ENCODE results near the gene CYS1. TPM values are rescaled to one million over a fixed set of nuclear protein-coding genes. Genes with fewer than 3 reads are reported as not detected.

Gene CYS1
- total RNA-seq, 1 experiment from 2014 or later = 3.7 TPM

GRCh38 chr2:10059016-10059351 lies 21.2 kb downstream of the CYS1 start:
- Histone ChIP-seq H3K36me3 (ENCODE audit: control insufficient read depth in 1 of 2, insufficient read depth in 2 of 2, low read length in 2 of 2) (no peaks in the 10 kb centered on the region), H3K9me2 (ENCODE audit: insufficient read depth) (no peaks in the 10 kb centered on the region), H4K20me1 (ENCODE audit: insufficient read depth) (no peaks in the 10 kb centered on the region), H3K79me2 (ENCODE audit: insufficient read depth, low read length) (no peaks in the 10 kb centered on the region), H3K9ac (ENCODE audit: low read length) (no peak overlapping the region), H3K27me3 (ENCODE audit: insufficient read depth, low read length) (no peaks in the 10 kb centered on the region), H3K9me3 (ENCODE audit: control insufficient read depth in 1 of 2, insufficient read depth in 1 of 2, low read depth in 1 of 2, low read length in 2 of 2) (no peaks in the 10 kb centered on the region), H2AFZ (ENCODE audit: low read depth, low read length, poor library complexity, severe bottlenecking) (no peak overlapping the region), H3K4me1 (ENCODE audit: control insufficient read depth in 1 of 2, insufficient read depth in 2 of 2, low read length in 2 of 2) (peaks cover 17 to 20% of the 10 kb centered on the region in 2 experiments), H3K27ac (ENCODE audit: low read depth, low read length) (no peak overlapping the region), H3K4me2 (ENCODE audit: low read length) (no peak overlapping the region), H3K4me3 (replicated peaks in 1 of 2; ENCODE audit: low read depth in 1 of 2, low read length in 2 of 2) (no peak overlapping the region)
- no TSS peak for BruUV-seq (replicated peaks)
- DNase-seq (ENCODE audit: low read depth, low spot score) = no peak
- POLR2A ChIA-PET = no interaction called here
- intact Hi-C loops (cut with micrococcal nuclease) = no loop called here
- CTCF ChIA-PET = no interaction called here
- TF ChIP-seq FOSL1 (IDR thresholded peaks at IDR 0.05; ENCODE audit: low read depth) (no peak), CTCF (IDR thresholded peaks at IDR 0.05 in 2 of 3, conservative IDR thresholded peaks at IDR 0.05 in 1 of 3; ENCODE audit: borderline replicate concordance in 1 of 3, insufficient read depth in 1 of 3, low read depth in 2 of 3, low read length in 2 of 3) (no peak), REST (IDR thresholded peaks at IDR 0.05; ENCODE audit: low read depth) (no peak), CEBPB (IDR thresholded peaks at IDR 0.05; ENCODE audit: low read depth) (no peak), EZH2phosphoT487 (IDR thresholded peaks at IDR 0.05; ENCODE audit: borderline replicate concordance) (no peak), RAD21 (IDR thresholded peaks at IDR 0.05; ENCODE audit: low read depth) (no peak), MAX (IDR thresholded peaks at IDR 0.05) (no peak), POLR2AphosphoS5 (IDR thresholded peaks at IDR 0.05; ENCODE audit: low read depth, low read length) (no peak), ELF1 (IDR thresholded peaks at IDR 0.05; ENCODE audit: borderline replicate concordance, low read depth) (no peak), JUND (IDR thresholded peaks at IDR 0.05) (no peak)
- RAD21 ChIA-PET (ENCODE audit: low non-redundant PET in 1 of 2, low total read pairs in 2 of 2, uncharacterized antibody in 2 of 2, unreplicated experiment in 2 of 2) = no interaction called here
- no peak for ATAC-seq
